ENCODE results near the gene FOXS1.

DNA sequence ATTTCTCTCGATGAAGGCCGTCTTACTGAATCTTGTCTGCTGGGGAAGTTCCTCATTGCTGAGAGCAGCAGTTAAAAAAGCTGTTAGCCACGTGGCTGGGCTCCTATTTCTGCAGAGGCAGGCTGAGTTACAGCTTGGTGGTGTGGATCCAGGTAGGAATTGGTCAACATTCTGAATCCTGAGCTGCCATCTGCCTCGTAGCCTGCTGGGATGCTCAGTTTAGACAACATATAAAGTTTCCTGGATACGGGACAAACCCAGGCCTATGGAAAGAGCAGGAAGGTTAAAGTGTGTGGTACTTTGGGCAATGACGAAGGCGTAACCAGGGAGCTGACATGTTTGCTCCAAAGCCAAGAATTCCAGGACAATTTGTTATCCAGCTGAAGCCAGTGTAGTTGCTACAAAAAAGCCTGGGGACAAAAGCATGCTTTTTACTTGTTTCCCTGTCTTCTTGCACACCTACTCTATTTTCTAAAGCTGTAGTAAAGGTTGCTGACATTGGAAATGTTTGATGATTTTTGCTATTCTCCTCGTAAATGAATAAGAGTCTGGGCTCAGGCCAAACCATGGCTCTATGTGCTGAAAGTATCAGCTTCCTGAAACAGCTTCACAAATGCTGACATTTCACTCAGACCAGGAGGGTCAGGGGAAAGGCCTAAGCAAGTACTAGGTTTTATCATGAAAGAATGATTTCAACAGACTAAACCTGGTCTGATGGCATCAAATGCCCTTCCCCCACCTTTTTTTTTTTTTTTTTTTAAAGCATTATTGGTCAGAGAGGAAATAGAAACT is 38.6 kb downstream of the FOXS1 start:
- TF ChIP-seq CTCF (IDR thresholded peaks at IDR 0.05; ENCODE audit: borderline replicate concordance, extremely low read depth, low read length, poor library complexity, severe bottlenecking) = no peak
- no peak for TF ChIP-seq EZH2 (IDR thresholded peaks at IDR 0.05; ENCODE audit: borderline replicate concordance, low read depth, low read length, severe bottlenecking)
